ENCODE results near the gene GARRE1. TPM values are rescaled to one million over a fixed set of nuclear protein-coding genes. Genes with fewer than 3 reads are reported as not detected.

GARRE1 gene
- polyA plus RNA-seq, 1 donor from 2014 or later: 15.9 TPM

GRCh38 chr19:34235425-34235940 lies 18.9 kb upstream of the GARRE1 start:
- no peaks in the 10 kb centered on the region for H3K36me3 ChIP-seq (ENCODE audit: insufficient read depth, low read length)
- no peaks in the 10 kb centered on the region for H3K27me3 ChIP-seq (ENCODE audit: insufficient read depth, low read depth, low read length)
- no peaks in the 10 kb centered on the region for H3K9me2 ChIP-seq (ENCODE audit: insufficient read depth, low read length)
- H3K9me3 ChIP-seq (ENCODE audit: low read length): no peaks in the 10 kb centered on the region
- H3K9ac ChIP-seq (ENCODE audit: low read length): no peak overlapping the region
- H3K4me2 ChIP-seq (ENCODE audit: low read length): no peak overlapping the region
- H3F3A ChIP-seq (ENCODE audit: insufficient read depth, low read length, poor library complexity, severe bottlenecking): no peaks in the 10 kb centered on the region
- H3K79me2 ChIP-seq (replicated peaks; ENCODE audit: insufficient read depth, low read length): no peaks in the 10 kb centered on the region
- TF ChIP-seq CTCF (IDR thresholded peaks at IDR 0.05; ENCODE audit: poor library complexity, severe bottlenecking): no peak
- TF ChIP-seq EZH2 (IDR thresholded peaks at IDR 0.05; ENCODE audit: borderline replicate concordance, insufficient read depth, low read length, poor library complexity, severe bottlenecking): no peak
- TF ChIP-seq REST (IDR thresholded peaks at IDR 0.05; ENCODE audit: borderline replicate concordance): no peak
- TF ChIP-seq POLR2AphosphoS5 (IDR thresholded peaks at IDR 0.05): no peak
- no peak for TF ChIP-seq MXI1 (conservative IDR thresholded peaks at IDR 0.05; ENCODE audit: poor library complexity, severe bottlenecking)
- TF ChIP-seq TAF1 (IDR thresholded peaks at IDR 0.05; ENCODE audit: low read depth): no peak
- TF ChIP-seq RAD21 (conservative IDR thresholded peaks at IDR 0.05): no peak
- no peaks in the 10 kb centered on the region for H4K20me1 ChIP-seq (ENCODE audit: insufficient read depth)
- no peak overlapping the region for H3K4me3 ChIP-seq (ENCODE audit: low read length)
- no peak overlapping the region for H2AFZ ChIP-seq (ENCODE audit: low read depth, low read length)
- no peak overlapping the region for H3K27ac ChIP-seq (ENCODE audit: low read length)

GRCh38 chr19:34236035-34236987 lies 18.0 kb upstream of the GARRE1 start:
- no peaks in the 10 kb centered on the region for H3K9me3 ChIP-seq (ENCODE audit: low read length)
- H2AFZ ChIP-seq (ENCODE audit: low read depth, low read length): no peak overlapping the region
- no peaks in the 10 kb centered on the region for H4K20me1 ChIP-seq (ENCODE audit: insufficient read depth)
- no peak overlapping the region for H3K9ac ChIP-seq (ENCODE audit: low read length)
- no peaks in the 10 kb centered on the region for H3K27me3 ChIP-seq (ENCODE audit: insufficient read depth, low read depth, low read length)
- no peak overlapping the region for H3K27ac ChIP-seq (ENCODE audit: low read length)
- no peaks in the 10 kb centered on the region for H3K79me2 ChIP-seq (replicated peaks; ENCODE audit: insufficient read depth, low read length)
- TF ChIP-seq EP300 (conservative IDR thresholded peaks at IDR 0.05; ENCODE audit: poor library complexity, severe bottlenecking) (peak; percentile 23), RAD21 (conservative IDR thresholded peaks at IDR 0.05) (no peak)
- H3F3A ChIP-seq (ENCODE audit: insufficient read depth, low read length, poor library complexity, severe bottlenecking): no peaks in the 10 kb centered on the region
- H3K4me2 ChIP-seq (ENCODE audit: low read length): no peak overlapping the region
- H3K4me3 ChIP-seq (ENCODE audit: low read length): no peak overlapping the region
- H3K9me2 ChIP-seq (ENCODE audit: insufficient read depth, low read length): no peaks in the 10 kb centered on the region
- H3K36me3 ChIP-seq (ENCODE audit: insufficient read depth, low read length): no peaks in the 10 kb centered on the region
